Head of caudate nucleus (tissue), 42 donors: ENCODE results near the gene P3H2.
"Not testable (repeated sequence)": the region's sequence is repeated elsewhere in the genome, so short reads cannot be mapped to it uniquely, and the experiment has no call there.

ENCODE experiments used
- DNase-seq, 42 donors: peaks; one replicate each; pipeline versions ENCODE4 v3.0.0 to v3.0.0-alpha.2; 2020 to 2021; ENCODE audit warnings: mixed read lengths in 7 of 42
- intact Hi-C: fragments of 100-400 bp; cut with DNase I; formaldehyde crosslinking; loops from one replicate; pipeline ENCODE4 v1.15.0; 2022

Gene P3H2, protein sequence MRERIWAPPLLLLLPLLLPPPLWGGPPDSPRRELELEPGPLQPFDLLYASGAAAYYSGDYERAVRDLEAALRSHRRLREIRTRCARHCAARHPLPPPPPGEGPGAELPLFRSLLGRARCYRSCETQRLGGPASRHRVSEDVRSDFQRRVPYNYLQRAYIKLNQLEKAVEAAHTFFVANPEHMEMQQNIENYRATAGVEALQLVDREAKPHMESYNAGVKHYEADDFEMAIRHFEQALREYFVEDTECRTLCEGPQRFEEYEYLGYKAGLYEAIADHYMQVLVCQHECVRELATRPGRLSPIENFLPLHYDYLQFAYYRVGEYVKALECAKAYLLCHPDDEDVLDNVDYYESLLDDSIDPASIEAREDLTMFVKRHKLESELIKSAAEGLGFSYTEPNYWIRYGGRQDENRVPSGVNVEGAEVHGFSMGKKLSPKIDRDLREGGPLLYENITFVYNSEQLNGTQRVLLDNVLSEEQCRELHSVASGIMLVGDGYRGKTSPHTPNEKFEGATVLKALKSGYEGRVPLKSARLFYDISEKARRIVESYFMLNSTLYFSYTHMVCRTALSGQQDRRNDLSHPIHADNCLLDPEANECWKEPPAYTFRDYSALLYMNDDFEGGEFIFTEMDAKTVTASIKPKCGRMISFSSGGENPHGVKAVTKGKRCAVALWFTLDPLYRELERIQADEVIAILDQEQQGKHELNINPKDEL

DNA sequence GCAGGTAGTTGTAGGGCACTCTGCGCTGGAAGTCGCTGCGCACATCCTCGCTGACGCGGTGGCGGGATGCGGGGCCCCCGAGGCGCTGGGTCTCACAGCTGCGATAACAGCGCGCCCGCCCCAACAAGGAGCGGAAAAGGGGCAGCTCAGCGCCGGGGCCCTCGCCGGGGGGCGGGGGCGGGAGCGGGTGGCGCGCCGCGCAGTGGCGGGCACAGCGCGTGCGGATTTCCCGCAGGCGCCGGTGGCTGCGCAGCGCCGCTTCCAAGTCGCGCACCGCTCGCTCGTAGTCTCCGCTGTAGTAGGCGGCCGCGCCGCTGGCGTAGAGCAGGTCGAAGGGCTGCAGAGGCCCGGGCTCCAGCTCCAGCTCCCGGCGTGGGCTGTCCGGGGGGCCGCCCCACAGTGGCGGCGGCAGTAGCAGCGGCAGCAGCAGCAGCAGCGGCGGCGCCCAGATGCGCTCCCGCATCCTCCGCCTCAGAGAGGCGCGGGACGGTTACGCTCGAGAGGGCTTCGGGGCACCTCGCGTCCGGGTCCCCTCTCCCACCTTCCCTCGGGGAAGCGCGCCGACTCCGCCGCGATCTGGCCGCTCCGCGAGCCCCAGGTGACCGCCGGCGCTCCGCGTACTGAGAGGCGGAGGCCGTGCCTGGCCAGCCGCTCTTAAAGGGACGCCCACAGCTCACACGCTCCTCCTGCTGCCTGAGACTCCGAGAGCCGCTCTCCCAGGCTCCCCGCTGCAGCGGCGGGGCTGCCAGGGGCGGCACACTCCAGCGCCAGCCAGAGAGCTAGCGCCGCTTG is at the start of gene P3H2:
P3H2 (minus strand) TSS at position 629 of the 792 bp plus-strand sequence; CDS start at position 463, 166 bp downstream.
- peak; percentile 61 to 93 (median 85) for DNase-seq
- intact Hi-C loops, result no loop called here

DNA sequence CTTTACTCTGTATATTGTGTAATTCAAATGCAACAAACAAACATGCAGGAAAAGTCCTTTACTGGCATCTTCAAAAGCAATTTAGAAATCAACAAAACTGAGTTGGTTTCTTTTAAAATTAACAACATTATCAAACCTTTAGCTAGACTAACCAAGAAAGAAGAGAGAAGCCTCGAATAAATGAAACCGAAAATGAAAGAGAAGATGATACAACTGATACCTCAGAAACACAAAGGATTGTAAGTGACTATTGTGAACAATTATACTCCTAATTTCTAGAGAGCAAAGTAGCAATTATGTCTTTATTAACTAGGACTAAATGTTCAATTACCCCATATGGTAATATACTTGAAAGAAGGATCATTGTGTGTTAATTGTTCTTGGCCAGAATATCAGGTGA is 49.2 kb upstream of the P3H2 start:
- DNase-seq, result no peak
- intact Hi-C loops, result no loop called here

DNA sequence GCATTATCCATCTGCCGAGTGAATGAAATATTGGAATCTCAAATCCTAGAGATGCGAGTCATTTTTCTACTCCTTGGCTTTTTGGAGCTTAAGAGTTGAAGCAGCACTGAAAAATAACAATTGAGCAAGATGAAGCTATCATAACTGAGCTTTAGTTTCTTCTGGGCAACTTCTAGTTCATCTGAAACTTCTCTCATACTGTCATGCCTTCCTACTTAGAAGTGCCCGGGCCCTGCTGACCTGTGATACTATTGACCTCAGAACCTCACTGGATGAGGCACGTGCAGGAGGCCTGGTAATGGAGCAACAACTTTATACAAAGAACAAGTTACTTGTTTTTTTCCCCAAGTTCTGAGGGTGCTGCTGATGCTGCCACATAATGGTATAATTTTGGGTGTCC is 48.5 kb upstream of the P3H2 start:
- DNase-seq, result no peak
- intact Hi-C loops, result no loop called here

DNA sequence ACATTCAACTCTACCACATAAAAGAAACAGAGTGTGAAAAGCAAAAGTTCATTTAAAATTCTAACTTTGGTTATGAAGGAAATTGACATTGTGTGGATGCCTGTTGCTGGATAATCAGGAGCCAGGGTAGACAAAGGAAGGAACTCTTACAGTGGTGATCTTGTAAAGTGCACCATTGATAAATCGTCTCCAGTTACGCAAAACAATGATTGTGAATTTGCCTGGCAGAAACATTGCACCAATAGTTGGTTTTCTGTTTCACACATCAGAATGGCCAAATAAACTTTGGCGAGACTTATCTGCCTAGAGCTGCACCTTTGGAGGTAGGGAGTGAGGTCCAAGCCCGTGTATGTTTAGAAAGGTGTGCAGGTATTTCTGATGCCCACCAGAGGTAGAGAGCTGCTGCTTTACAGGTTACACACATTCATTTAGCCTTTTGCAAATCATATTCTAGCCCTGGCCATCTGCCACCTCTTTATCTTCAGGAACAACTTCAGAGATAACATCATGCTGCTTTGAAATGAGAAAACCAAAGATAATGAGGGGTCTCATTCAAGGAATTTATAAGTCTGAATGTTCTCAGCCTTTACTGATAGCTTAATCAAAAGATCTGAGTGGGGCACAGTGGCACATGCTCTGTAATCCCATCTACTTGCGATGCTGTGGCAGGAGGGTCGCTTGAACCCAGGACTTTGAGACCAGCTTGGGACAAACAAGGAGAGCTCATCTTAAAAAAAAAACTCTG is 47.4 kb upstream of the P3H2 start:
- intact Hi-C loops, result no loop called here
- no peak for DNase-seq

DNA sequence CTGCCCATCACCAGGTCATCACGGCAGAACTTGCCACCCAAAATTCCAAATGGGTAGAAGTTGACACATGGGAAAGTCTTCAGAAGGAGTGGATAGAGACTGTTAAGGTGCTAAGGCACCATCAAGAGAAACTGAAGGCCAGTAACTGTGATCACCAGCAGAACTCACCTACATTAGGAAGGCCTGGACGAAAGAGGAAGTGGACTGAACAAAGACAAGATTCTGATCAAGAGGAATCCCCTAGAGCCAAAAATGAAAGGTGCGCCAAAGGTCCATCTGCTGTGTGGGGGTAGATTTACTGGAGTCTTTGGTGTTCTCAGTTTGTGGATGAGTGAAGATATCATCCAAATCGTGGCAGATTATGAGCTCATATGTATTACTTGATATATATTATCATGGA is 46.3 kb upstream of the P3H2 start:
- intact Hi-C loops, result no loop called here
- DNase-seq, result no peak

DNA sequence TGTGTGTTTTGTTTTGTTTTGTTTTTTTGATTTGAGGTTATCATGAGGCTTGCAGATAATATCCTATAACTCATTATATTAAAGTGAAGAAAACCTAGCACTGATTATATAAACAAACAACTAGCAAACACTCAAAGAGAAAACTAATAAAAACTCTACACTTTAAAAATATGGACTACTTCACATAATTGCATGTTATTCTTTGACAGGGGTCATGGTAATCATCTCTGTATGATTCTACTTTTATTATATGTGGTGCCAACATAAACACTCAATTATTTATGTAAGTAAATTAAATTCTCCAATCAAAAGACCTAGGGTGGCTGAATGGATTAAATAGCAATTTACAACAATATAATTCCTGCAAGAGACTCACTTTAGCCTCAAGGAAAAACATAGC is 44.6 kb upstream of the P3H2 start:
- intact Hi-C loops, result no loop called here
- DNase-seq, result no peak

DNA sequence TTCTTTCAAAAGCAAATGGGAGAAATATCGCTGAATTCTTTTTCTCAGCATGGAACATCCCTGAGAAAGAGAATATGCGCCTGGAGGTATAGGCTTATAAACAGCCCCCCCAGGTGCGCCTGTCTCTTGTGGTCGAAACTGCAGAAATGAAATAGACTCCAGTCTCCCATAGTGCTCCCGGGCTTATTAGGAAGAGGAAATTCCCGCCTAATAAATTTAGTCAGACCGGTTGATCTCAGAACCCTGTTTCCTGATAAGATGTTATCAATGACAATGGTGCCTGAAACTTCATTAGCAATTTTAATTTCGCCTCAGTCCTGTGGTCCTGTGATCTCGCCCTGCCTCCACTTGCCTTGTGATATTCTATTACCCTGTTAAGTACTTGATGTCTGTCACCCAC is 41.3 kb upstream of the P3H2 start:
- DNase-seq, intact Hi-C loops: not testable (repeated sequence)

DNA sequence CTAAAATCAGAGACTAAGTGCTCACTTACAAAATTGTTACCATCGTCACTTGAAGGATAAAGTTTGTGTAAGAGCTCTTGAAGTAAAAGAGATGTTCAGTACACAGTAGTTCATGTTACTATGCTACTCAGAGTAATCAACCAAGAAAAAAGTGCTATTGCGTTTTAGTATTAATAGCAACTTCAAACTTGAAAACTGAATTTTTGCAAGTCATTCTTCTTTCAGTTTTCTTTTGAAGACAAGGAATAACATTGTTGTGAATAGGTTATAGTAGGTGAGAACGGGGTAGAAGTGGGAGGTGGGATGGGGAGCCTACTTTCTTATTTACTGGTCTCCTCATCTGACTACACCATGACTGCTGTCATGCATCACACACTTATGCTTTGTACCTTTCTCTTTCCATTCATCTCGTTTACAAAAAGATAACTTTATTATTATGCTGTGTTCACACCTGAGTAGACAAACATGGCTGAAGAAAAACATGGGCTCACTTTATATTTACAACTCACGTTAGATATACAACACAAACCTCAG is 39.3 kb upstream of the P3H2 start:
- DNase-seq, result no peak
- intact Hi-C loops, result no loop called here

DNA sequence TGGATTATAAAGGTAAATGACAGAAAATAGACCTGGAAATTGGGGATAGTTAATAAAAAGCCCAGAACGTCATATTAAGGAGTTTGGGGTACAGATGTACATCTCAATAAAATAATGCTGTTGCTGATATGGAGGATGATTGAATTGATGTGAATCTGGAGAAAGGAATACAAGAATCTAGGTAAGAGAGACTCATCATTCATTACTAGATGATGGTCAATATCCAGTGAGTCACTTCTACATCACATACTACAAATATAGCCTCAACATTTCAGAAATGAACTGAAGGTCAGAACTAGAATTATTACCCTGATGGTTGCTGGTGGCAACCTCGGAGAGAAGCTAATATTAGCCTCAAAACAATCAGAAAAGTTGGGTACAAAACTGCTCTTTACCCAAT is 37.6 kb upstream of the P3H2 start:
- intact Hi-C loops, result no loop called here
- no peak for DNase-seq

DNA sequence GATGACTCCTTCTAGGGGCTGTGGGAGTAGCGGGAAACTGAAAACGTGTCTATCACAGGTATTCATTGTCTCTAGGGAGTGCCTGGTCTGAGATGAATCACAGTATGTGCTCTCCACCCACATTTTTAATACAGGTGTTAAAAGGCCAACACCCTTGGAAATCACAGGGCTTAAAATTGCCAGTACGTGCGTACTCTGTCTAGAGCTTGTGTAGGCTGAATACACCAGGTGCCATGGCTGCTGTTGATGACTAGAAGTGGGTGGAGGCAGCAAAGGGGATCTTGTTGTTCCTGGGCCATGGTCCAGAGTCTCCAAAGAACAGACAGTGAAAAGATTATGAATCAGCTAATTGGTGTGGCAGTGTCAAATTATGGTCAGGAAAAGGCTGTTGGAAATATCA is 35.1 kb upstream of the P3H2 start:
- DNase-seq, result no peak
- intact Hi-C loops, result no loop called here

DNA sequence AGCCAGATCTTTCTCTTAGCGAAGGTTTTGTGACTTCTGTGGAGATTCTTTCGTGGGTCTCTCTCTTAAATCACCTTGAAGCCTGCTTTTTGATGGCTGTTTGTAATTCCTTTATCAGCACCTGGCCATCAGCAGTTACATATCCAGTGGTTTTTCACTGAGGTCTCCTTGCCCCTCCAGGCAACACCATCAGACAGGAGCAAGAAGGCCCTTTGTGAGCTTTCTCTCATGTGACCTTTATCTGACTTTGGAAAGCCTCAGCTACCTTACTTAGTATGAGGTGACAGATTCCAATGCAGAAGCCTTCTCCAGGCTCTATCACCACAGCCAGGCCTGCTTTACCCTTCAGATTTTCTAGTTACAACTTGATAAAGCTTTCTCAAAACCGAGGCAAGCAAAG is 30.0 kb upstream of the P3H2 start:
- DNase-seq, result no peak
- intact Hi-C loops, result no loop called here

DNA sequence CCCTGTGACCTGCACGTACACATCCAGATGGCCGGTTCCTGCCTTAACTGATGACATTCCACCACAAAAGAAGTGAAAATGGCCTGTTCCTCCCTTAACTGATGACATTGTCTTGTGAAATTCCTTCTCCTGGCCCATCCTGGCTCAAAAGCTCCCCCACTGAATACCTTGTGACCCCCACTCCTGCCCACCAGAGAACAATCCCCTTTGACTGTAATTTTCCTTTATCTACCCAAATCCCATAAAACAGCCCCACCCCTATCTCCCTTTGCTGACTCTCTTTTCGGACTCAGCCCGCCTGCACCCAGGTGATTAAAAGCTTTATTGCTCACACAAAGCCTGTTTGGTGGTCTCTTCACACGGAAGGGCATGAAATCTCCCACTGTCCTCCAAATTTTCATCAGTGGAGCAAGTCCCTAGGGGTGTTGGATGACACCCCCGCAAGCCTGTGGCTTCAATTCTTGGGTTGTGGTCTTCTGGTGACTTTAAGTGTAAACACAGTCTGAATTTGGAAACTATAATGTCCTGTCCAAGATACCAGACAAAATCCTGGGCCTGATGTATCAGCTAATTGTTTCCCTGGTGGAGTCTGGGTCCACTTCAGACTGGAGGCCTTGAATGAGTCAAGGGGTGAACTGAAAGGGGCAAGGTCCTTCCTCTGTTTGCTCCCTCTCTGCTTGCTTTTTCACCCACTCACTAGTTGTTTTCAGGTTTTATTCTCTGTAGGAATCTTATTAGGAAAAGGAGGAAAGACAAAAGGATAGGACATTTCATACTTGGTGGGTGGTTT is 29.3 kb upstream of the P3H2 start:
- DNase-seq, intact Hi-C loops: not testable (repeated sequence)

DNA sequence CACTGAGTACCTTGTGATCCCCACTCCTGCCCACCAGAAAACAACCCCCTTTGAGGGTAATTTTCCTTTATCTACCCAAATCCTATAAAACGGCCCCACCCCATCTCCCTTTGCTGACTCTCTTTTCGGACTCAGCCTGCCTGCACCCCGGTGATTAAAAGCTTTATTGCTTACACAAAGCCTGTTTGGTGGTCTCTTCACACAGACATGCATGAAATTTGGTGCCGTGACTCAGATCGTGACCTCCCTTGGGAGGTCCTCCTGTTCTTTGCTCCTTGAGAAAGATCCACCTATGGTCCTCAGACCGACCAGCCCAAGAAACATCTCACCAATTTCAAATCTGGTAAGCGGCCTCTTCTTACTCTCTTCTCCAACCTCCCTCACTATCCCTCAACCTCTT is 24.1 kb upstream of the P3H2 start:
- intact Hi-C loops, DNase-seq: not testable (repeated sequence)

DNA sequence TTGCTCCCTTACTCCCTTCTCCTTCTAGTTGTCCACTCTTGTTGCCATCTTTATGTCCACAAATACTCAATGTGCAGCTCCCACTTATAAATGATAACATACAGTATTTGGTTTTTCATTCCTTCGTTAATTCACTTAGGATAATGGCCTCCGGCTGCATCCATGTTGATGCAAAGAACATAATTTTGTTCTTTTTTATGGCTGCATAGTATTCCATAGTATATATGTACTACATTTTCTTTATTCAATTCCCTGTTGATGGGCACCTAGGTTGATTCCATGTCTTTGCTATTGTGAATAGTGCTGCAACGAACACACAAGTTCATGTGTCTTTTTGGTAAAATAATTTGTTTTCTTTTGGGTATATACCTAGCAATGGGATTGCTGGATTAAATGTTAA is 21.3 kb upstream of the P3H2 start:
- intact Hi-C loops, result no loop called here
- no peak for DNase-seq

DNA sequence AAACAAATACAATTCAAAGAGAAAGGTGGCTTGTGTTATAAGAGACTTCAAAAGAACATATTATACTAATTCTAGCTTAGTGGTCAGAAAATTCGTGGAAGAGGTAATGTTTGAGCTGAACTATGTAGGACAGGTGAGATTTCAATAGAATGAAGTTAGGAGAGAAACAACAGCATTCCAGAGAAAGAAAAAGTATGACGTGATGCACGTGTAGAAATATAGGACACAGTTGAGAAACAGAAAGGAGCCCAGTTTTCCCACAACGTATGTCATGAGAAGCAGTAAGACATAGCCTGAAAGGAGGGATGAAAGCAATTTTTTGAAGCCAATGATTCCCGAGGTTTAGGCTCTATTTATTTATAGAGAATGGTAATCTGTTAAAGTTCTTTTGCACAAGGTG is 18.7 kb upstream of the P3H2 start:
- no peak for DNase-seq
- intact Hi-C loops, result no loop called here

DNA sequence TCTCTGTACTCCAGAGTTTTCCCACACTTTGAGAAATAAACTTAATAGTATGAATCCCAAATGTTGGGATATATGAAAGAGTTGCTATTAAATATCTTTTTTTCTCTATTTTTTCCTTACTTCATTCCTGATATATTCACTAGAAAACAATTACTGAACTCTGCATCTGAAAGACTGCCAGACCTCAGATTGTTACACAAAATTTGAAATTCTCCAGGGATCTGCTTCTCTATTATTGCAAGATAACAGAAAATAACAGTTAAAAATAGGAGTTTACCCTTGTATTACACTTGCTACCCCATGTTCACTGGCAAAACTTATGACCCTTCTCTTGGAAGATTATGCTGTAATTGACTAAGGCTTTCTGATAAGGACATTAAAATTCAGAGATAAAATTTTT is 11.7 kb upstream of the P3H2 start:
- intact Hi-C loops, result no loop called here
- no peak for DNase-seq

DNA sequence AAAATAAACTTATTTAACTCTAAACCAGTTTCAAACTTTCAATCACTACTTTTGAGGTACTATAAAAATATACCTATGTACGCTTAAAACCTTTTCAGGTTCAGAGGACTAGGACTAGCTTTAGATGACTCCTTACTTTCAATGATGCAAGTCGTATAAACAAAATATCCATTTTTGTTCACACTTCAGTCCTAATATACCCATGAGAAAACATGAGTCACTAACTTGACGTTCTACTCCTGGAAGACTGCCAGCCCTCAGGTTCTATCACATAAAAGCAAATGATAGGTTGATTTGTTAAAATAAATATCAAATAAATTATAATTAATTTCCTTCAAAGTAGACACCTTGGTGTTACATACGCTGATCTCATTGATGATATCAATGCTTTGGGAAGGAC is 10.6 kb upstream of the P3H2 start:
- intact Hi-C loops, result no loop called here
- no peak for DNase-seq

DNA sequence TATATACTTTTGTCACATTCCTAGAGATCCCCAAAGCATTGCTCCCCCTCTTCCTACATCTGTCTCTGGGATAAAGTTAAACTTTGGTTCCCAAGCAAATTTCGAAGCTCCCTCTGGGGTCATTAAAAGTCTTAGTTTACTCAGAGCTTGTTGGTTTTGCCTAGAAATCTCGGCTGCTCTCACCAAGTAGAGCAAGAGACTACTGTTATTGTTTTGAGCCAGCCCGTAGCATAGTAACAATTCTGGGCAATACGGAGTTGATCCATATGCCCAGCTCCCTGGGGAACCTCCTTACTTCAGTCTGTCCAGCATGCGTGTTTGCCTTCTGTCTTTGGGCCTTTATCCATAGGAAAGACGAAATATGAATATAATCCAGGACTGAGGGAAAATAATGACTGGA is 10.0 kb upstream of the P3H2 start:
- DNase-seq, result no peak
- intact Hi-C loops, result no loop called here
